Right ventricle myocardium superior (tissue), 1 donor: ENCODE measurements around the gene BCL2. TPM values are rescaled to one million over a fixed set of nuclear protein-coding genes. Genes with fewer than 3 reads are reported as not detected.
"Not testable (repeated sequence)": the region's sequence is repeated elsewhere in the genome, so short reads cannot be mapped to it uniquely, and the experiment has no call there.

Experiments
- ATAC-seq: fragments of 200-7000 bp; cut with Tn5 transposase; one replicate; pipeline ENCODE4 v1.9.1; 2020; ENCODE audit warnings: mild to moderate bottlenecking; ENCODE audit not compliant: poor library complexity
- DNase-seq: peaks from one replicate; pipeline ENCODE4 v3.0.0-alpha.2; 2020
- intact Hi-C: fragments of 100-400 bp; cut with DNase I; formaldehyde crosslinking; loops from one replicate; pipeline ENCODE4 v1.11.2; 2022
- total RNA-seq: library from RNA; stranded (reverse); fragmentation: NEBNext Ultra II Directional; extraction: Animal tissue kit (Norgen Biotek cat#: 25700); gene quantifications from one replicate; pipeline ENCODE4 v1.2.1, GENCODE V29; 2021
- donor health status: DM: no; HTN: yes; CAD: no; lungs with severe emphysema.

The BCL2 gene
- total RNA-seq, 1 donor from 2014 or later: 9.0 TPM

DNA sequence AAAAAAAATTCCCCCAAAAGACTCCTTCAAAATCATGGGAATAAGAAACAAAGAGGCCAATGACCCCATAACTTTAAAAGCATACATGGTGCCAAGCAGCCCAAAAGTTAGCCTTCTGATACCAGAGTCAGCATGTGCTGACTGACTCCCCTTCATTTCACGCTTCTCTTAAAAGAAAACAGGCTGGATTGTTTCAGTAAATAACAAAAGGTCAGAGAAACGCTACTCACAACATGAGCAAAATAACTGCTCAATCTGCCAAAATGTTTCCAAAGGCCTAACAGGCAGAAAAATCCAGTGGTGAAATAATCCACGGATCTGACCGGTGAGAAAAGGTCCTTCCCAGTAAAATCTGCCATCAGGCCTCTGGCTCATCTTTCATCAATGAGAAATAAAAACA lies 71.6 kb downstream of the BCL2 start:
- ATAC-seq (no peak), DNase-seq (no peak)
- intact Hi-C loops: no loop called here

DNA sequence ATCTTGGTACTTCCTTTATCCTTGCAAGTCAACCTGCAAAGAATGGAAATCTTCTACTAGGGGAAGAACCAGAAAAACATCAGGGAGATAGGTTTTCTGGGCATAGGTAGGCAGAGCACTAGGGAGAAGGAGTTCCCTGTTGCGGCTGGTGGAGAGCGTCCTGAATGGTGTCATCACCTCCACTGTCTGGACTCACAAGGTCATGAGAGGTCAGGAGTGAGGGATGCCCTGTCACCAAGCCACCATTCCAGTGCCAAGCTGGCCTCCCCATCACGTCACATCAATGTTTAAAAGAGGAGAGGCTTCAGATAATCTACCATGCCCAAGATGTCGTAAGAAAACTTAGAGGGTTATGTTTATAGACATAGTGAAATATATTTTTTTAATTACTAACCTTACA lies 72.1 kb downstream of the BCL2 start:
- no peak for DNase-seq
- no peak for ATAC-seq
- intact Hi-C loops: no loop called here

DNA sequence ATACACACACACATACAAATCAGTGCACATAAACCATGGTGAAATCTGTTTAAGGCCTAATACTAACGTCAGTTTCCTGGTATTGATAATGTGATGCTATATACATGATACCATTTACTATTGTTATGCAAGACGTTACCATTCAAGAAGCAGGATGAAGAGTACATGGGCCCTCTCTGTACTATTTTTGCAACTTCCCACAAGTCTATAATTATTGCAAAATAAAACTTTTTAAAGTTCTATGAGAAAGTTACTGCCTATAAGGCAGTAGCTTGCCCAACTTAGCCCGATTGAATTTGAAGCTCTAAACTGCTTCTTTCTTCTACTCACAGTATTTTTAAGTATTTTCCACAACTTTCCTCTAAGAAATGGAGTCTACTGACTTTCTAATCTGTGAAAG lies 74.0 kb downstream of the BCL2 start:
- ATAC-seq (no peak), DNase-seq (no peak)
- intact Hi-C loops: no loop called here

DNA sequence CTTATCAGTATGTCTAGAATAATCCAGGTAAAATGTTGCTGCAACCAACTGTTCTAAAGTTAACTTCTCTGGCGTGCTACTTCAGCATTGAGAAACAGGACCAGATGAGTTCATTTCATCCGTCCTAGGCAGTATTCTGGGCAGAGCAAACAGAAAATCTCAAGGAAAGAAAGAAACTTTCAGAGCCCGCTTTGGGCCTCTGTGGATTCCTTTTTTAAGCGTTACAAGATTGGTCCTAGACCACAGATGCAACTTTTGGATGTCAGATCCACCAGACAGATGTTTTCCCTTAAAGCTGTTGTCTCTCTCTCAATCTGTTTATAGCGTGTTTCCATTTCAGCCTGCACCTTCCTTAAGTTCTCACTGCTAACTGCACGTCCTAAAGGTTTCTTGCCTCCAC lies 75.0 kb downstream of the BCL2 start:
- no peak for DNase-seq
- intact Hi-C loops: no loop called here
- ATAC-seq: peak; percentile 62

DNA sequence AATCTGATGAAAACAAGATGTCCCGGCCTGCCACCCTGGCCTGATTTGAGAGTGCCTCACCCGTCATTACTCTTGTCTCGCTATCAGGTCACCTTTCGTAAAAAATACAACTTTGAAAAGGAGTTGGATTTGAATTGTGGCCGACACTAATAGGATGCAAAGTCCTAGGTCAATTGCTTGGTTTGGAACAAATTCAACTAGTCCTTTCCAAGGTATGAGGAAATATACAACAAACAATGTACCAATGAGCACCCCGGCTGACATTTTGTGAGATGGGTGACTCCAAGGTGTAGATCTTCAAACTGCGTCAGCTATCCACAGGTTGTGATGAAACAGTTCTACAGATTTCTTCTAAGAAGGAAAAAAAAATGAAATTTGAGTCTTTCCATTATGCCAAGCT lies 77.8 kb downstream of the BCL2 start:
- ATAC-seq (no peak), DNase-seq (no peak)
- intact Hi-C loops: no loop called here

DNA sequence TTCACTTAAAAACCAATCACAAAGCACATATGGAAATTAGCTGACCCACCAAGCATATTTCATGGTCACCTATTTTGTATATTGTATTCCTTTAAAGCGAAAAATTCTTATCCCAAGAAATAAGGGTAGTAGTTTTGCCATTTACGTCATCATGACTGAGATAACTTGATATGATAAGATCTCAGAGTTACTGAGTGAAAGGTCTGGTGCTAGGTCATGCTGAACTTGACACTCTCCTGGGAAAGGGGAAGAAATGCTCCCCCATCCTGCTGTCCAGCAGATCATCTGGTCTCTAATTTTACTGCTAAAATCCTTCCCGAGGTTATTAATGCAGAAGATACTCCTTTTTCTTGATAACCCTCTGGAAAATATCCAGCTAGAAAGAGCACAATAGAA lies 78.3 kb downstream of the BCL2 start:
- ATAC-seq: no peak
- DNase-seq: no peak
- intact Hi-C loops: no loop called here

DNA sequence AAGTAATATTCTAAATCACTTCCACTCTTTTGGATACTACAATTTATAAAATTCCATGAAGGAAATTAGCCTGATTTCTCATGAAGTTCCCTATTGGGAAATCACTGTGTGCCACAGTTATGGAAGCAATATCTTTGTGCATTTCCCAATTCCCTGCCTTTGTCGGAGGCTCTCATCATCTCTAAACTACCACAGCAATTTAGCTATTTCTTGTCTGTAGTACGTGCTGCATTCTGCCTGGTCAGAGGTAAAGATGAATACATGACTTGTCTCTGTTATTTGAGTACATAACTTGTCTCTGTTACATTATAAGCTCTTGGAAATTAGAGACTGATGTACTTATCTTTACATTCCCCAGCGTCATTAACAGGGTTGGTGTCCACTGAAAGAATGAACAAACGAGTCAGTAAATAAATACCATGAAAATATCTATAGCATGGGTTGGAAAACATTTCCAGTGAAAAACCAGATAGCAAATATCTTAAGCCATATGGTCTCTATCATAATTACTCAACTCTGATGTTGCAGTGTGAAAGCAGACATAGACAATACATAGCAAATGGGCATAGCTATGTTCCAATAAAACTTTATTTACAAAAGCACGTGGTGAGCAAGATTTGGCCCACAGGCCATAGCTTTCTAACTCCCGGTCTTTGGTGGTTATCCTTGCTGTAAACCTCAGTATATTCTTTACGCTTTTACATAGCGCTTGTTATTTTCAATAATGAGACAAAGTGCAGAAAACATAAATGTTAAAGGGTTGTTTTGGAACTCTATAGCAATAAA lies 78.8 kb downstream of the BCL2 start:
- intact Hi-C loops: no loop called here
- ATAC-seq (no peak), DNase-seq (no peak)

DNA sequence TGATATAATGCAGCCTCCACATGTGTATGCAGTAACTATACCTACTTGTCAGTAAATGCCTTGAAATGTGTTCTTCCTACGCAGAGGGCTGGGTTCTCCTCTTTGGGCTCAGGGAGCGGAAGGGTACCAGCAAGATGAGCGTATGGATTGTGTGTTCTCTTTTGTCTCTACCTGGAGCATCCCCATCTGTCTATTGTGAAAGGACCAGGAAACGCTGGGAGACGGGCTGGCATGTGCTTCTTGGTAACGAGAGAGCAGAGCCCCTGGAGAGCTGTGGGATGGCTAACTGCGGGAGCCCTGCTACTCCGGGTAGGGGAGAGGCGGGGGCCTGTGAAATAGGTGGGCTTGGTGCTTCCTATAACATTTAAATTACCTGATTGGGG lies 80.9 kb downstream of the BCL2 start:
- DNase-seq: no peak

DNA sequence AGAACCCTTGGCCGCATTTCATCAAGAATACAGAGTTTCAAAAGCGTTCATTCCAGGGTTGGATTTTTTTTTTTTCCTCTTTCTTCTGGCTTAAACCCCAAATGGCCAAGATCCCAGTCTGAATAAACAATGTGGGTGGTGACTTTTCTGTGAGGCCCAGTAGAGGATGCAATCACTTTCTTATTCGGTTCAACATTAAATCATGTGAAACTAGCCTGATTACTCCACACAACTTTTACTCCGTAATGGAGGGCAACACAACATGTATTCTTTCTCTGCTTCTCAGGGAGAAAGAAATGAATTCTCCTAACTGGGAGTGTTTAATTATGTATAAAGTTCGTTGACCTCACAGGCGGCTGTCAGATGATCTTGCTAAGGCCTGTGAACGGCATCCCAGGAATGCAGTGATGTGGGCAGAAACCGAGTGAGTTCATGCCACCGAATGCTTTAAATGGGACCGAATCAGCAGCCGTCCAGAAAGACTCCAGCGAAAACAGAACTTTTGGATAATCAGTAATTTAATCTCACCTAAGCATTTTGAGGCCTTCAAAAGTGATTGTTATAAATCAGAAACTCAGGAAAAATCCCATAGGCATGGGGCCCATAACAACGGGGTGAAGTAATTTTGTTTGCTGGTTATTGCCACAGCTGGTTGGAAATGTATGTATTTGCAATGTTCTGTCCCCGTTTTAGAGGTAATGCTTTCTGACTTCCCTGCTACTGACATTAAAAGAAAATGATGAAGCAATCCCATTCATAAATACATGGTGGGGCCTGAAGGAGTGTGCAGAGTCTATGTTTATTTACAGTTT lies 81.5 kb downstream of the BCL2 start:
- intact Hi-C loops: no loop called here
- DNase-seq: no peak

More for the DNA sequence above, 80.9 kb downstream of the BCL2 start:
- ATAC-seq: no peak
- intact Hi-C loops: no loop called here

DNA sequence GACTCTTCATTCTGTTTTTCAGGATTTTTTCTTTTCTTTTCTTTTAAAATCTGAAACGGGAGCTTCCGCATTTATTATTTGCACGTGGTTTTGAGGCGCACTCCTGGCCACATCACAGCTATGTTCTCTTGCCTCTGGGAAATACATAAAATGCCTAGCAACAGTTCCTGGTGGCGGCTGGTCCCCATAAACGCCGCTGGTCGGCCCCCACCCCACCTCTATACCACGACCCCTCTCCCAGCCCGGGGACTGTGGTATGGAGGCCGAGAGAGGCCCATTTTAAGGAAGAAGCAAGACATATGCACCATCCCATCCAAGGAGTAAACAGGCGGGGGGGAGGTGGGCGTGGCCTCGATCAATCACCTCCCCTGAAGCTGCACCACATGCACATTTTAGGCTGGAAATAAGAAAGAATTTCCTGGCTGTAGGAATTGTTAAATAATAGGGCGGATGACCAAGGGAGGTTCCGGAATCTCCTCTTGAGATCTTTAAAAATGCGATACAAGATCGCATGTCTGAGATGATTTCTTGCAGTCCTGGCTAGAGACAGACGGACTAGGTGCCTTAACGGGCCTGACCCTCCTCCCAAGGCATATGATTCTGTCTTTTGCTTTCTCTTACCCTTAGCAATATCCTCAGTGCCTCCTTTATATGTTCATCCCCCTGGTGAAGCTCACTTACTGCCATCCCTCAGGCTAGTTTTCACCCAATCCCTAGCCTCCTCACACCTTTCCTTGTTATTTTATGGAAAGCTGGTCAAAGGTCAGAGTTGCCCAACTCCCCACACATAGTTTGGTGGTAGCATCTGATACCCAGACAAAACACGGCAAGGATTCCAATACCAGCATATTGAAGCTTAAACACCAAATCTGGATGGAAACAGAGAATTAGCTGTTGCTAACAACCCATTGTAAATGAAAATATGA lies 82.4 kb downstream of the BCL2 start:
- intact Hi-C loops: no loop called here
- ATAC-seq (peak; percentile 9), DNase-seq (peak; percentile 64)

More for the DNA sequence above, 81.5 kb downstream of the BCL2 start:
- ATAC-seq: peak; percentile 80

DNA sequence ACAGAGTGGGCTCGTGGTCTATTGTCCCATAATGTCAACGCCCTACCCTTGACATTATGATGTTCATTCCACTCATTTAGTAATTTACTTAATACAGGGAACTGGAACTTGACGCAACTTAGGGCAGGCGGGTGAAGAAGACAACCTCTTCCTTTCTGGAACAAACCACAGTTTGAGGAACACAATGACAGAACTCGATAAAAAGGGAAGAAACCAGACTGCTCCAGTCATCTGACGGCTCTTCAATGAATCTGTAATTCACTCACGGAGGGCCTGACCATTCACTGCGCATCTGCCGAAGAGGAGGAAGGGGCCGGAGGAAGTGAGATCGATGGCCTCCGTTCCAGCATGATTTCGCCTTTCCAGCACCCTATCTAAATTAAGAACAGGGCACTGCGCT lies 83.2 kb downstream of the BCL2 start:
- intact Hi-C loops: no loop called here
- peak; percentile 52 for ATAC-seq

DNA sequence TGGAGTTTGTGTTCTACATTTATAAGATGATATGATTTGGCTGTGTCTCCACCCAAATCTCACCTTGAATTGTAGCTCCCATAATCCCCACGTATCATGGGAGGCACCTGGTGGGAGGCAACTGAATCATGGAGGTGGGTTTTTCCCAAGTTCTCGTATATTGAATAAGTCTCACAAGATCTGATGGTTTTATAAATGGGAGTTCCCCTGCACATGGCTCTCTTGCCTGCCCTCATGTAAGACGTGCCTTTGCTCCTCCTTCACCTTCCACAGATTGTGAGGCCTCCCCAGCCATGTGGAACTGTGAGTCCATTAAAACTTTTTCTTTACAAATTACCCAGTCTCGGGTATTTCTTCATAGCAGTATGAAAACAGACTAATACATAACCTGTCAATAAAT lies 83.6 kb downstream of the BCL2 start:
- ATAC-seq, intact Hi-C loops, DNase-seq: not testable (repeated sequence)

More for the DNA sequence above, 83.2 kb downstream of the BCL2 start:
- peak; percentile 47 for DNase-seq

DNA sequence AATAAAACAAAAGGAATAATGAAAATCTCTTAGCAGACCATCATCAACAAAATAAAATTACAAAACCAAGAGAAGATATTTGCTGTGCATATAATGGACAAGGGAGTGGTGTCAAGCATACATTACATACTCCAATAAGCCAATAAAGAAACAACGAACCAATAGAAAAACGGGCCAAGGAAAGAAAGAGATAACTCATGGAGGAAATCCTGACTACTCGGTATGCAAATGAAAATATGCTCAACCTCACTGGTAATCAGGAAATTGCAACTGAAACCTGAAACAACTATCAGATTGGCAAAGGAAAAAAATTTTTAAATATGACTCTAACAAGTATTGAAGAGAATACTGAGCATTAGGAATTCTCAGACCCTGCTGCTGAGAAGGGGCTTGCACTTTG lies 84.7 kb downstream of the BCL2 start:
- no peak for ATAC-seq
- intact Hi-C loops: no loop called here
- DNase-seq: no peak

DNA sequence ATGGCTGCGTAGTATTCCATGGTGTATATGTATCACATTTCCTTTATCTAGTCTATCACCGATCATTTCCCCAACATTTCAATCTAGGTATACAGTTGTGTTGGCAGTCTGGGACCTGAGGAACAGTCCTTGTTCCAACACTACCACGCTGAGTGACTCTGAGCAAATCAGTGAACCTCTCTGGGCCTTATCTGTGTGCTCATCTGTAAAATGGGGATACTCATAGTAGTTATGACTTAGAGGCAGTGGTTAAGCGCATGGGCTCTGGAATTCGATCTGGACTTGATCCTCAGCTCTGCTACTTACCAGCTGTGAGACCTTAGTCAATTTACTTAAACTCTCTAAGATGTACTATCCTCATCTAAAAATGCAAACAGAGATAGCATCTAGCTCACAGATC lies 85.1 kb downstream of the BCL2 start:
- intact Hi-C loops: no loop called here
- no peak for ATAC-seq
- no peak for DNase-seq

DNA sequence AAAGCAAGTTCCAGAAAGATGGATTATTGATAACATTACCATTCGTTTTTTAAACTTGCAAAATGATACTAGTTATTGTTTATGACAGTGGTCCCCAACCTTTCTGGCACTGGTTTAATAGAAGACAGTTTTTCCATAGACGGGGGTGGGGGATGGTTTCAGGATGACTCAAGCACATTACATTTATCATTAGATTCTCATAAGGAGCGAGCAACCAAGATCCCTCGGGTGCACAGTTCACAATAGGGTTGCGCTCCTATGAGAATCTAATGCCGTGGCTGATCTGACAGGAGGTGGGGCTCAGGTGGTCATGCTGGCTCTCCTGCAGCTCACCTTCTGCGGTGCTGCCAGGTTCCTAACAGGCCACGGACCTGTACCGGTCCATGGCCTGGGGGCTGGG lies 86.2 kb downstream of the BCL2 start:
- intact Hi-C loops: no loop called here
- DNase-seq (no peak), ATAC-seq (no peak)

DNA sequence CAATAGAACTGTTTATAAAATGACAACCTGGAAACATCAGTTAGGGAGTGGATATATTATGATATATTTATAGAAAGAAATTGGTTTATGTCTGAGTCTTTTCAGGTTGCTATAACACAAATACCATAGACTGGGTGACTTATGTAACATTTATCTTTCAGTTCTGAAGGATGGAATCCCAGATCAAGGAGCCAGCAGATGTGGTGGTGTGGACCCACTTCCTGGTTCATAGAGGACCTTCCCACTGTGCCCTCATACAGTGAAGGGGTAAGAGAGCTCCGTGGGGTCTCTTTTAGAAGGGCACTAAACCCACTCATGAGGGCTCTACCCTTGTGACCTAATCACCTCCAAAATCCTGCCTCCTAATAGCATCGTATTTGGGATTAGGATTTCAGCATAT lies 86.7 kb downstream of the BCL2 start:
- no peak for DNase-seq
- ATAC-seq: no peak
- intact Hi-C loops: no loop called here

DNA sequence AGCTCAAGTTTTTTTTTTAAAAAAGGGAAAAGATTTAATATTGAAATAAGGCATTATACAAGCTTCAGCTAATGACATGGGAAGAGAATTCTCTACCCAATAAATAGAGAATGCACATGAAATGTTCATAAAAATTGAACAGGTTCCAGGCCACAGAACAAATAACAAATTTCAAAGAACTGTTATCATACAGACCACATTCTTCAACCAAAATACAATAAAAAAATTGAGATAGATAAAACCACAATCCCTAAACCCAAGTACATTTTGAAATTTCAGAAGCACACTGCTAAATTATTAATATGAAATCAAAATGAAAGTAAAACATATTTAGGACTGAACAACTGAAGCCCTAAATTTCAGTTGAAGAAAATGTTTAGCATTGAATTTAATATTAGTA lies 89.6 kb downstream of the BCL2 start:
- ATAC-seq: no peak

DNA sequence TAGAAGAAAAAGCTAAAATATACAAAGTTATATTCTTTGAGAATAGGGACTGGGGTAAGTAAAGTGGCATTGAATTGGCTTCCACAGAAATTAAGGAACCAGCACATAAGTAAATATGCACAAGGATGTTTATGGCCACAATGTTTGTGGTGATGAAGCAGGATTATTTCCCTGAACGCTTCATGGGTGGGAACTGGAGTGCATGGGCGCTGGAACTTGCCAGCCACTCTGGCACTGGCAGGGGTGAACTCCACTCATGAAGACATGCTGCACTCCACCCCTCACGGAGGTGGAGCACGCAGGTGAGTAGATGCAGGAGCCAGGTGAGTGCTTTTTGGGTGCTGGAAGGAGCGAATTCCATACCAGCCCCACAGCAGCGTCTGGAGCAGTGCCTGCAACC lies 94.1 kb downstream of the BCL2 start:
- ATAC-seq (no peak), DNase-seq (no peak)
- intact Hi-C loops: no loop called here

More for the DNA sequence above, 89.6 kb downstream of the BCL2 start:
- intact Hi-C loops: no loop called here
- no peak for DNase-seq

DNA sequence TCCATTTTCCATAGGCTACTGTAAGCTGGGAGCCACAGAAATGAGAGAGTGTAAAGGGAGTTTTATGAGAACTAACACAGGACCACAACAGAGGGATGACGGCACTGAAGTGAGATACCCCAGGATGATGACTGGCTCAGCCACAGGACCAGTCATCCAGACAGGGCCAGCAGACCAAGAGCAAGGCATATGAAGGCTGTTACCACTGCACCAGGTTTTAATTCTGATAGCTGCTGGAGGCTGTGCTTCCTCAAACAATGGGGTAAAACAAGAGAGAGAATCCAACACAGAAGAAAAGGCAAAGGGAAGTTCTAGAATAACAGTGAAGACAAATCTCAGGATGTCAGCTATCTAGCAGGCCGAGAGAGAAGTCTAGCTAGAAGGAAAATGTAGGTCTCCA lies 94.9 kb downstream of the BCL2 start:
- intact Hi-C loops: no loop called here
- ATAC-seq (no peak), DNase-seq (no peak)
